T-helper 2 cell treated with Interferon-gamma antibody and Interleukin-4, amounts not matched to agents 5 μg/mL and 100 μg/mL, for 36 hours (primary cell): ENCODE results near the gene PRPF18.

Source experiments
- DNase-seq: peaks from one replicate; pipeline ENCODE4 v3.0.0; 2021; ENCODE audit warnings: low spot score
- H3K27ac Mint-ChIP-seq: one replicate; pipeline ENCODE4 v1.8.0; 2021; ENCODE audit warnings: mild to moderate bottlenecking, mixed read lengths
- H3K27me3 Mint-ChIP-seq: one replicate; pipeline ENCODE4 v1.8.0; 2021; ENCODE audit warnings: low read depth, mixed read lengths
- H3K36me3 Mint-ChIP-seq: one replicate; pipeline ENCODE4 v1.8.0; 2021; ENCODE audit warnings: low read depth, mixed read lengths
- H3K4me1 Mint-ChIP-seq: one replicate; pipeline ENCODE4 v1.8.0; 2021; ENCODE audit warnings: low read depth, mixed read lengths
- H3K4me3 Mint-ChIP-seq: one replicate; pipeline ENCODE4 v1.8.0; 2022; ENCODE audit warnings: mild to moderate bottlenecking, moderate library complexity, mixed read lengths
- H3K9me3 Mint-ChIP-seq: one replicate; pipeline ENCODE4 v1.8.0; 2021; ENCODE audit warnings: mixed read lengths

The PRPF18 gene

GRCh38 chr10:13637303-13637856 is 50.6 kb downstream of the PRPF18 start:
- H3K4me1 Mint-ChIP-seq = no peaks in the 10 kb centered on the region
- DNase-seq = no peak
- H3K27me3 Mint-ChIP-seq = no peaks in the 10 kb centered on the region
- H3K36me3 Mint-ChIP-seq = peaks cover 33% of the 10 kb centered on the region
- no peak overlapping the region for H3K4me3 Mint-ChIP-seq
- peaks cover 18% of the 10 kb centered on the region for H3K9me3 Mint-ChIP-seq
- H3K27ac Mint-ChIP-seq = no peak overlapping the region

- H3K4me3 Mint-ChIP-seq = no peak overlapping the region
- H3K27me3 Mint-ChIP-seq = no peaks in the 10 kb centered on the region
- H3K27ac Mint-ChIP-seq = no peak overlapping the region
- no peak for DNase-seq
- peaks cover 23% of the 10 kb centered on the region for H3K9me3 Mint-ChIP-seq
- no peaks in the 10 kb centered on the region for H3K4me1 Mint-ChIP-seq
- H3K36me3 Mint-ChIP-seq = peaks cover 38% of the 10 kb centered on the region
Observed at GRCh38 chr10:13637894-13638293, 51.1 kb downstream of the PRPF18 start.

GRCh38 chr10:13642293-13642692 is 55.5 kb downstream of the PRPF18 start:
- Mint-ChIP-seq H3K36me3 (peaks cover 46% of the 10 kb centered on the region), H3K9me3 (peaks cover 25% of the 10 kb centered on the region)

GRCh38 chr10:13643016-13643415 is 56.3 kb downstream of the PRPF18 start:
- no peak overlapping the region for H3K27ac Mint-ChIP-seq
- no peak overlapping the region for H3K4me3 Mint-ChIP-seq
- no peak for DNase-seq
- H3K36me3 Mint-ChIP-seq = peaks cover 44% of the 10 kb centered on the region
- H3K9me3 Mint-ChIP-seq = peaks cover 25% of the 10 kb centered on the region
- no peaks in the 10 kb centered on the region for H3K4me1 Mint-ChIP-seq
- H3K27me3 Mint-ChIP-seq = no peaks in the 10 kb centered on the region

More at GRCh38 chr10:13642293-13642692, 55.5 kb downstream of the PRPF18 start:
- DNase-seq = no peak
- H3K4me3 Mint-ChIP-seq = no peak overlapping the region
- H3K4me1 Mint-ChIP-seq = no peaks in the 10 kb centered on the region
- no peaks in the 10 kb centered on the region for H3K27me3 Mint-ChIP-seq
- no peak overlapping the region for H3K27ac Mint-ChIP-seq

GRCh38 chr10:13644866-13645265 is 58.1 kb downstream of the PRPF18 start:
- no peak for DNase-seq
- peaks cover 7% of the 10 kb centered on the region for H3K4me1 Mint-ChIP-seq
- H3K27me3 Mint-ChIP-seq = no peaks in the 10 kb centered on the region
- H3K36me3 Mint-ChIP-seq = peaks cover 44% of the 10 kb centered on the region
- H3K9me3 Mint-ChIP-seq = peaks cover 25% of the 10 kb centered on the region
- H3K4me3 Mint-ChIP-seq = no peak overlapping the region
- H3K27ac Mint-ChIP-seq = no peak overlapping the region

- Mint-ChIP-seq H3K4me3 (no peak overlapping the region), H3K36me3 (peaks cover 17% of the 10 kb centered on the region), H3K27ac (no peak overlapping the region), H3K27me3 (no peaks in the 10 kb centered on the region), H3K4me1 (peaks cover 7% of the 10 kb centered on the region), H3K9me3 (no peaks in the 10 kb centered on the region)
- no peak for DNase-seq
Observed at GRCh38 chr10:13648425-13648824, 61.7 kb downstream of the PRPF18 start.

- H3K36me3 Mint-ChIP-seq = peaks cover 17% of the 10 kb centered on the region
- H3K4me3 Mint-ChIP-seq = no peak overlapping the region
Observed at GRCh38 chr10:13649844-13650520, 63.2 kb downstream of the PRPF18 start.

GRCh38 chr10:13650961-13651360 is 64.2 kb downstream of the PRPF18 start:
- Mint-ChIP-seq H3K4me1 (peaks cover 7% of the 10 kb centered on the region), H3K36me3 (peaks cover 12% of the 10 kb centered on the region), H3K27me3 (no peaks in the 10 kb centered on the region), H3K27ac (no peak overlapping the region), H3K4me3 (no peak overlapping the region), H3K9me3 (no peaks in the 10 kb centered on the region)
- DNase-seq = no peak

More at GRCh38 chr10:13649844-13650520, 63.2 kb downstream of the PRPF18 start:
- Mint-ChIP-seq H3K9me3 (no peaks in the 10 kb centered on the region), H3K27ac (no peak overlapping the region), H3K27me3 (no peaks in the 10 kb centered on the region), H3K4me1 (peaks cover 7% of the 10 kb centered on the region)
- DNase-seq = no peak

GRCh38 chr10:13651969-13652720 is 65.4 kb downstream of the PRPF18 start:
- Mint-ChIP-seq H3K4me3 (no peak overlapping the region), H3K9me3 (no peaks in the 10 kb centered on the region), H3K4me1 (peaks cover 7% of the 10 kb centered on the region), H3K27me3 (no peaks in the 10 kb centered on the region), H3K27ac (no peak overlapping the region), H3K36me3 (peaks cover 7% of the 10 kb centered on the region)
- no peak for DNase-seq

- Mint-ChIP-seq H3K27me3 (no peaks in the 10 kb centered on the region), H3K9me3 (no peaks in the 10 kb centered on the region), H3K36me3 (peaks cover 7% of the 10 kb centered on the region), H3K27ac (no peak overlapping the region), H3K4me1 (peaks cover 7% of the 10 kb centered on the region), H3K4me3 (no peak overlapping the region)
- no peak for DNase-seq
Observed at GRCh38 chr10:13652860-13653259, 66.1 kb downstream of the PRPF18 start.

- DNase-seq = no peak
- no peak overlapping the region for H3K27ac Mint-ChIP-seq
- no peaks in the 10 kb centered on the region for H3K27me3 Mint-ChIP-seq
- no peaks in the 10 kb centered on the region for H3K9me3 Mint-ChIP-seq
- H3K4me3 Mint-ChIP-seq = no peak overlapping the region
- H3K4me1 Mint-ChIP-seq = no peaks in the 10 kb centered on the region
- no peaks in the 10 kb centered on the region for H3K36me3 Mint-ChIP-seq
Observed at GRCh38 chr10:13654118-13654830, 67.5 kb downstream of the PRPF18 start.

GRCh38 chr10:13654846-13655245 is 68.1 kb downstream of the PRPF18 start:
- H3K4me3 Mint-ChIP-seq = no peak overlapping the region
- no peaks in the 10 kb centered on the region for H3K4me1 Mint-ChIP-seq
- H3K27me3 Mint-ChIP-seq = no peaks in the 10 kb centered on the region
- H3K27ac Mint-ChIP-seq = no peak overlapping the region
- DNase-seq = no peak
- no peaks in the 10 kb centered on the region for H3K36me3 Mint-ChIP-seq
- H3K9me3 Mint-ChIP-seq = no peaks in the 10 kb centered on the region

- Mint-ChIP-seq H3K36me3 (no peaks in the 10 kb centered on the region), H3K27ac (no peak overlapping the region), H3K4me3 (no peak overlapping the region), H3K4me1 (peaks cover 1% of the 10 kb centered on the region), H3K9me3 (no peaks in the 10 kb centered on the region), H3K27me3 (peaks cover 1% of the 10 kb centered on the region)
- DNase-seq = no peak
Observed at GRCh38 chr10:13656337-13657100, 69.8 kb downstream of the PRPF18 start.
